Activated naive CD4-positive, alpha-beta T cell treated with anti-CD3 and anti-CD28 coated beads, Interleukin-2, amount 50 U/mL, for 16 hours (primary cell): ENCODE data around the gene PPARA.

Experiments used
- DNase-seq: peaks from one replicate; pipeline ENCODE4 v3.0.0-alpha.2; 2020

PPARA gene

DNA sequence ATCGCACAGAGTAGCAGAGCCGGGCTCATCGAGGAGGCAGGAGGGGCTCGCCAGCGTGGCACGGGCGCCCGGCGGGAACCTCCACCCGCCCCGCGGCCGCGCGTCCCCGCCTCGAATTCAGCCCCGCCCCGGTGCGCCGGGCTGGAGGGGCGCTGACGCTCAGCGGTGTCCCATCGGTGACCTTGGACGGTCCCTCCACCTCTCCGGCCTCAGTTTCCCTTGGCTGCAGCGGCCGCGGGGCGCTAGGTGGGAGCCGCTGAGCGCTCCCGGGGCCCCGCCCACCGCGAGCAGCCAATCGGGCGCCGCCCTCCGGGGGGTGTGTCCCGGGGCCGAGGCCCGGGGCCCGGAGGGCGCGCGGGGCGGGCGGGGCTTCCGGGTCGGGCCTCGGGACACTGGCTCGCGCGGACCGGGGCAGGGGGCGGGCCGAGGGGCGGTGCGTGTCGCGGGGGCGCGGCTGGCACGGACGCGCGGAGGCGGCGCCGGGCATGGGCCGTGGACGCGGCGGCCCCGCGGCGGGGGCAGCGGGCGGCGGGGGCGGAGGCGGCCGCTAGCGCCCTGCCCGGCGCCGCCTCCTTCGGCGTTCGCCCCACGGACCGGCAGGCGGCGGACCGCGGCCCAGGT is at the start of gene PPARA:
PPARA (plus strand) TSS at position 493 of the 621 bp plus-strand sequence. CDS start 47,858 bp downstream, outside the sequence.
- DNase-seq = peak; percentile 89

DNA sequence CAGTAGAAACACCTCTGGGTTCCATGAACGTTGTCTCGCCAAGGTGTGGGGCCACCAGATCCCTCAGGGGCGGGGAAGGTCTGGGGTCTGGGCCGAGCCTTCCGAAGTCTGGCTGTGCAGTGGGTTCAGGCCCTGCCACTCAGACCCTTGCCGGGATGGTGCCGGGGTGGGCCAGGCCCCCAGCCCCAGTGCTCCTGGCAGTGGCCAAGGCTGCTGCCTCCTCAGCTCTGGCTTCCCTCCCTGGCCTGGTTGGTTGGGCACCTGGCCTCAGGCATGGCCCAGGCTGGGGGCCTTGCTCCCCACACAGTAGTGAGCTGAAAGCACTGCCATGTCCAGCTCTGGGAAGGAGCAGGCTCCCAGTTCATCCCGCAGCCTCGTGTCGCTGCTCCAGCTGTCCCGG is 48.2 kb upstream of the PPARA start:
- DNase-seq = no peak

DNA sequence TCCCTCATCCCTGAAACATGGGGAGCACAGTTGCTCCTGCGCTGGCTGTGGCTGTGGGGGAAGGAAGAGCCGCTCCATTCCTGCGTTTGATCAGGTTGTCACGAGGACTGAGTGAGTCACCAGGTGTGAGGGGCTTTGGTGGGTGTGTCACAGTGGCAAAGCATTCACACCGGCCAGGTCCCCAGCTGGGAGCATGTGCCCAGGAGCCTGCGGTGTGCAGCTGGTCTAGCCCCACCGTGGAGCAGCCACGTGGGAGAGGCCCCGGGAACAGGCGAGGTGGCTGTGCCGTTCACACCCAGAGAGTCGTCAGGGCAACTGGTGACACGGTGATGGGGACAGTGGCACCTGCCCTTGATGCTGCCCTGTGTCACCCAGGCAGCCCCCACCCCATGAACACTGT is 47.6 kb upstream of the PPARA start:
- DNase-seq = no peak

DNA sequence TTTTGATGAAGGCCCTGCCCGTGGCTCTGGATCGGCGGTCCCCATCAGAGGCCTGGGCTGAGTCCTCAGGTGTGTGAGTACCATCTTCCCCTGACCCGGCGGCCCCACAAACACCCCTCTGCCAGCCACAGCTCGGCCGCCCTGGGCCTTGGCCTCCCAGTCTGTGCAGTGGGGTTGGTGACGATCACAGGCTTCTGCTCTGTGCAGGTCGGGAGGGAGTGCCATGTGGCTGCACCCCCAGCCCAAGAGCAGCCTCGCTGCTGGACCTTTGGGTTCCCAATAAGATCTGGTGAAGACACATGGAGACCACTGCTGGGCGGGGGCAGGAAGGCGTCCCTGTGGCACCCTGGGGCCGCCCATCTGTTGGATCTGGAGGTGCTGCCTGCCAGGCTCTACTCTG is 47.1 kb upstream of the PPARA start:
- DNase-seq = no peak

- no peak for DNase-seq
Observed at GRCh38 chr22:46103664-46104063, 46.7 kb upstream of the PPARA start.

DNA sequence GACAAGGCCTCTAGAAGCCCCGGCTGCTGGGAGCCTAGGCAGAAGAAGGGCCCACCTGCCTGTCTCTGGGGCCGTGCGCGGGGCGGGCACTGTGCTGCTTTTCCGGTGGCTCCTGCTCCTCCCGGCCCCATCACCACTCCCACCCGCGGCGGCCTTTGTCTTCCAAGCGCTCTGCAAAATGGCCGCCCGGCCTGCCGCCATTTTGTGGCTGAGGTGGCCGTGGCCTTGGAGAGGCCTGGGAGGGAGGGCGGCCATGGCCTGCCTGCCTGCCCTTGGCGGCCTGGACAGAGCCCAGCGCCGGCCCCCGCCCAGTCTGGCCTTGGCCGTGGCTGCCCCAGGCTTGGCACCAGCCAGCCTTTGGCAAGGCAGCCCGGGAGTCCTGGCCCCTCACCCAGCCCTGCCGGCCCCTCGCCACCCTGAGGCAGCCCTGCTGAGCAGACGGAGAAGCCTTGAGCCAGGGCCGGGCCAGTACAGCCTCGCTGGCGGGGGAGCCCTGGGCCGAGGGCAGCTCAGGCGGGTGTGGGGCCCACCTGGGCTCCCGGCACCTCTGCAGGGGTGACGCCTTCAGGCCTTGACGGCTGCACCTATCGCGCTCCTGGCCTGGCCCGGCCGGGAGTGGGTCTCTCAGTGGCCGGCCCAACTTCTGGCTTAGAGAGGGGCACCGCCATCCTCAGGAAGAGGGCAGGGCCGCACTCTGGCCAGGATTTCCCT is 46.0 kb upstream of the PPARA start:
- DNase-seq = no peak

- DNase-seq = no peak
Observed at GRCh38 chr22:46104881-46105493, 45.3 kb upstream of the PPARA start.

DNA sequence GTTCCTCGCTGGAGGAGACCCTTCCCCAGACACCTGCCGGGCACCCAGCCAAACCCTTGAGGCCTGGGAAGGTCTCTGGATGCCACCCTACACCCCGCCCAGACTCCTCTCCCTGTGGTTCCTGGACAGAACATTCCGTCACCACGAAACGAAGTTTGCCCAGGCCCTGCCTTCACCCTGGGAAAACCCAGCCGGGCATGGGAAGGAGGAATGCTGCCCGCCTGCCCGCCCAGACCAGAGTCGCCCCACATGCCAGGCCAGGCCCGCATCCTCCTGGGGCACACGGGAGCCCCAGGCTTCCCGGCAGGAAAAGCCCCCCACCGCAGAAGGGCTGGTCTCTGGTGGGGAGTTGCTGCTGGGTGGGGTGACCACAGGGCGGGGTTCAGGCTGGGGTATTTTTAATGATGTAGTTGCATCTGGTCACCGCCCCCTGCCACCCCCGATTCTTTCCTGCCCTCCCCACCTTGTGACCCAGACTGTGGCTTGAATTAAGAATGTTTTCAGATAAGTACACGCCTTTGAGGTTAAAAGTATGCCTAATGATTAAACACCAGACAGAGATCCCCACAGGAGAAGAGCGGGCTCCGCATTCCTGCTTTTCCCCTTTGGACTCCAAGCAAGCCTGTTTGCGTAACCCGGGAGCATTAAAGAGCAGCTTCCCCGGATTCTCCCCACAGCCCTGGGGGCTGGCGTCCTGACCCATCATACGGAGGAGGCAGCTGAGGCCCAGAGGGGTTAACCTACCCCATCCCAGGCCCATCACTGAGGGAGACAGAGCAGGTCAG is 44.6 kb upstream of the PPARA start:
- no peak for DNase-seq

DNA sequence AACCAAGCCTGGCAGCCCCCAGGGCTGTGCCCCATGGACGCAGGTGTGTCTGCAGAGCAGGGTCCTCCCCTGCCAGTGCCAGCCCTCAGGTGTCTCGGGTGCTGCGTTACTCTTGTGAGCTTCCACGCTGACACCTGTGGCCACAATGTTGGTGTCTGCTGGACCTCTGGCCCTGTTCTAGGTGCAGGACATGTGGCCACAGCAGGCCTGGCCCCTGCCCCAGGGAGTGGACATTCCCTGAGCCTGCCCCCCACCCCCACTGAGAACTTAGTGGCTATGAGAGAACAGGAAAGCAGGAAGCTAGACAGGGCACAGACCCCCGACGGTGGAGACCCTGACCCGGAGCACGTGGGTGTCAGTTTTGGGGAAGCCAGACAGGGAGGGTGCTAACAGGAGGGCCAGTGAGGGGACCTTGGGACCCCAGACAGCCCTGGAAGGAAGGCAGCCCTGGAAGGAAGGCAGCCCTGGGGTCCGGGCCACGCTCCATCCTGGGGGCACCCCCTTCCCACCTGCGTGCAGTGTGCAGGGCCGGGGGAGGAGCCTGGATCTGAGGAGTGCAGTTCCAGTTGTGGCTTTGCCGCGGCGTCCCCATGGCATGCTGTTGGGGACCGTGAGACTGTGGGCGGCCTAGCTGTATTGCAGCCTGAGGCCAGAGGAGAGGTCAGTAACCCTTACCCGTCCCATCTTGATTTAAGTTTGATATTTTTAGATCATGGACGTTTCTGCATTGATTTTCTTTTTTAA is 43.9 kb upstream of the PPARA start:
- DNase-seq = no peak

- DNase-seq = no peak
Observed at GRCh38 chr22:46107089-46107664, 43.1 kb upstream of the PPARA start.

- DNase-seq = no peak
Observed at GRCh38 chr22:46107753-46108563, 42.4 kb upstream of the PPARA start.

DNA sequence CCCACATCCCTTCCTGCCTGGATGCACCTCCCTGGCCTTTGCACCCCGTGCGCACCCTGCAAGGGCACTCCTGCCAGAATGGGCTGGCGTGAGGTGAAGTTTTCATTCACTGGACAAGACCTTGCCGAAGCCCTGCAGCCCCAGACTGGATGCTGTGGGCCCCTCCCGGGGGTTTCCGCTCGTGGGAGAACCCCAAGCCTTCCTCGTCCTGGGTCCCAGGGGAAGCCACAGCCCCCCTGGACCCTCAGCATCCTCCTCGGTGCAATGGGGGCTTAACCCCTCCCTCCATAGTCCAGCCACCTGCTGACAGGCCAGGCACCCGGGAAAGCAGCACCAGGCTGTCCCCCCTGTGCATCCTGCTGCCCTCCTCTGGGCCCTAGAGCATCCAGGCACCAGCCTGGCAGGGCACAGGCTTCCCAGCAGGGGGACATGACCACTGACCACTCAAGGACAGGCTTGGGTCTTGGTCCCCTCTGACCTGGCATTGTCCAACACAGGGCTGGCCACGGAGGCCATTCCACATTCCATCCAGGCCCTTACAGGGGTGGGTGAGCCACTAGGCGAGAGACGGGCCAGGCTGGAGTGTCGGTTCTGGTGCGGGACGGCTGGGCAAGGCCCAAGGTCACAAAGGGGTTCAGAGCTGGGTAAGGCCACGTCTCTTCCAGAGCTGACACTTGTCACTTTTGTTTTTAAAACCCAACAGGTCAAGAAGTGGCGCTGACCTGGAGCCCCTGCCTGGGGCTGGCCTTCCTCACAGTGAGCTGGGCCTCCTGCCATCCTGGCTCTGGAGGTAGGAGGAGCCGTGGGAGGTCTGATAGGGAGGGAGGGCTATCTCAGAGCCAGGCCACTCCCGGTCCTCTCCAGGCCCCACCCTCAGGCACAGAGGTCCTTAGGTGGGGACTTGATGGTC is 41.5 kb upstream of the PPARA start:
- DNase-seq = no peak

GRCh38 chr22:46109474-46110003 is 40.8 kb upstream of the PPARA start:
- no peak for DNase-seq

GRCh38 chr22:46110215-46110614 is 40.1 kb upstream of the PPARA start:
- no peak for DNase-seq

GRCh38 chr22:46111645-46112306 is 38.5 kb upstream of the PPARA start:
- no peak for DNase-seq

DNA sequence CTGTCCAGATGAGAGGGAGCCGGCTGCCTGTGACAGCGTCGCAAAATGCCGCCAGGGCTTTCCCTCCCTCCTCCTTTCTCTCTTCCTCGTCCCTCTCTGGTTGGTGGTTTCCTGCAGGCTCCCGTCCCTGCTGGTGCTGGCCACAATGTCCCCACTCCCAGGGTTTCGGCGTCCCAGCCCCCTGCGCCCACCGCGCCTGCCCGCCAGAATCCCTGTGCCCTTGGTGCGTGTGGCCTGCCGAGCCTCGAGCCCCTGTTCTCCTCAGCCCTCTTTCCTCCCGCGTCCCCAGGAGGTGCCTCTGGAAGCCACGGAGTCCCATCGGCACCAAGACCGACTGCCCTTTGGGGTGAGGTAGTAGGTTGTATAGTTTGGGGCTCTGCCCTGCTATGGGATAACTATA is 37.9 kb upstream of the PPARA start:
- DNase-seq = no peak

DNA sequence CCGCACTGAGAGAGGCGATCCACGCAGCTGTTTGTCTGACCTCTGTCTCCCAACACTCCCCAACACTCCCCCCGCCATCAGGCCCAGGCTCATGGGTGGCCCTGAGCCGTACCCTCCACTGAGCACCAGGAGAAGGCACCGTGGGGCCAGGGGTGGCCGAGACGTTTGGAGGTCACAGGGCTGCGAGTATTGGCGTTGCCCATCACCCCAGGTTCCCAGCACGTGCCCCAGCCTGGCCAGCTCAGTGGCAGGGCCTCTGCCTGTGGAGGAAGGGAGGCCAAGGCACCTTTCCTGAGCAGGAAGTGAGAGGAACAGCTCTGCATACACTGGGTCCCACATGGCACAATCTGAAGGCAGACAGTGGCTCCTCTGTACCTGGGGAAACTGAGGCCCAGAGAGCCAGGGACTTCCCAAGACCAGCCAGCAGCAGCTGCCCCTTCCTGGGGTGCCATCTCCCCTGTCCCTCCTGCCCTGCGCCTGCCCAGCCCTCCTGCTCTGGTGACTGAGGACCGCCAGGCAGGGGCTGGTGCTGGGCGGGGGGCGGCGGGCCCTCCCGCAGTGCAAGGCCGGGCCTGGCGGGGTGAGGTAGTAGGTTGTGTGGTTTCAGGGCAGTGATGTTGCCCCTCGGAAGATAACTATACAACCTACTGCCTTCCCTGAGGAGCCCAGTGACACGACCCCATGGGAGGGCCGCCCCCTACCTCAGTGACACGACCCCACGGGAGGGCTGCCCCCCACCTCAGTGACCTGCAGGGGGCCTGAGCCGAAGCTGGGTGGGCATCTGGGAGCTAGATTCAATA is 37.0 kb upstream of the PPARA start:
- DNase-seq = no peak

DNA sequence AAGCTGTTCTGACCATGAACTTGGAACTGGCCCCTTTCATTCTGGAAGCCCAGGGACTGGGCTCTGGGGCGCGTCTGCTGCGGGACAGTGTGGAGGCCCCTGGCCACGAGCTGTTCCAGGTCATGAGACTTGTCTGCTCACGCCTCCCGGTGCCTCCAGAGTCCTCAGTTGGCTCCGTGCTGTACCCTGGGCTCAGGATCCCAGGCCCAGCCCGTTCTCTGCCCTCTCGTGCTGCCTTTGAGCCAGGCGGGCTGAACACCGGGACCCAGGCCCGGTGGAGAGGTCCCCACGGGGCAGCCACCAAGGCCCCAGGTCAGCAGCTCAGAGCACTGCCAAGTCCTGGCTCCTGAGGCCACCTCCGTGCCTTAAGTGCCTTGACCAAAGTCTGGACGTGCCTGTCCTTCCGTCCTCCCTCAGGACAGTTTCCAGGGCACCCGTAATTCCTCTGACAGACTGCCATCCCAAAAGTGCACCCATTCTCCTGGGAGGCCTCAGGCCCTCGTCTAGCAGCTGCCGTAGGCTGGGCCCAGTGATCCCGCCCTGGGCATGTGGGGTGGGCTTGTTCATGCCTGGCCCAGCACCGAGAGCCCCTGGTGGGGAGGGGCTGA is 36.3 kb upstream of the PPARA start:
- DNase-seq = no peak
